ES-I3 (cell line): ENCODE data around the gene HNRNPL.
"Not testable (repeated sequence)": the region's sequence is repeated elsewhere in the genome, so short reads cannot be mapped to it uniquely, and the experiment has no call there.

Experiments
- H3K36me3 ChIP-seq: 2 replicates; pipeline ENCODE4 v1.6.1; 2013; ENCODE audit warnings: mild to moderate bottlenecking, low read length, control low read depth, moderate library complexity; ENCODE audit not compliant: insufficient read depth
- H3K4me1 ChIP-seq: 2 replicates; pipeline ENCODE4 v1.6.1; 2013; ENCODE audit warnings: mild to moderate bottlenecking, control low read depth, low read length; ENCODE audit not compliant: insufficient read depth
- H3K9ac ChIP-seq: 2 replicates; pipeline ENCODE4 v1.6.1; 2013; ENCODE audit warnings: low read depth, mild to moderate bottlenecking, low read length, moderate library complexity
- H3K9me3 ChIP-seq: 2 replicates; pipeline ENCODE4 v1.6.1; 2013; ENCODE audit warnings: mild to moderate bottlenecking, low read length, moderate library complexity; ENCODE audit not compliant: control insufficient read depth, insufficient read depth

HNRNPL gene

GRCh38 chr19:38796154-38796553 lies 53.6 kb downstream of the HNRNPL start:
- no peak overlapping the region for H3K9ac ChIP-seq
- peaks cover 3% of the 10 kb centered on the region; the same call in 1 of the 2 replicates for H3K4me1 ChIP-seq
- peaks cover 5% of the 10 kb centered on the region for H3K9me3 ChIP-seq
- no peaks in the 10 kb centered on the region for H3K36me3 ChIP-seq

- Histone ChIP-seq H3K9me3 (peaks cover 5% of the 10 kb centered on the region), H3K9ac (no peak overlapping the region), H3K4me1 (peaks cover 3% of the 10 kb centered on the region; the same call in 1 of the 2 replicates), H3K36me3 (no peaks in the 10 kb centered on the region)
Measured at GRCh38 chr19:38795549-38795948, 54.2 kb downstream of the HNRNPL start.

GRCh38 chr19:38793671-38794070 lies 56.1 kb downstream of the HNRNPL start:
- Histone ChIP-seq H3K4me1 (peaks cover 3% of the 10 kb centered on the region; the same call in 1 of the 2 replicates), H3K9me3 (peaks cover under 1% of the 10 kb centered on the region; the same call in 1 of the 2 replicates), H3K36me3 (no peaks in the 10 kb centered on the region), H3K9ac (no peak overlapping the region)

GRCh38 chr19:38793177-38793576 lies 56.6 kb downstream of the HNRNPL start:
- H3K9ac ChIP-seq: no peak overlapping the region
- peaks cover 3% of the 10 kb centered on the region; the same call in 1 of the 2 replicates for H3K4me1 ChIP-seq
- no peaks in the 10 kb centered on the region for H3K9me3 ChIP-seq
- no peaks in the 10 kb centered on the region for H3K36me3 ChIP-seq

GRCh38 chr19:38792250-38793111 lies 57.3 kb downstream of the HNRNPL start:
- peaks cover 3% of the 10 kb centered on the region; the same call in 1 of the 2 replicates for H3K4me1 ChIP-seq
- 0 out of 2 replicates have a peak overlapping the region, but pooled peaks have one; percentile 13 for H3K9ac ChIP-seq
- H3K36me3 ChIP-seq: no peaks in the 10 kb centered on the region
- no peaks in the 10 kb centered on the region for H3K9me3 ChIP-seq

- not testable (repeated sequence) for H3K9ac ChIP-seq, H3K9me3 ChIP-seq, H3K36me3 ChIP-seq, H3K4me1 ChIP-seq
Measured at GRCh38 chr19:38791451-38792064, 58.2 kb downstream of the HNRNPL start.

- not testable (repeated sequence) for H3K9me3 ChIP-seq, H3K4me1 ChIP-seq, H3K9ac ChIP-seq, H3K36me3 ChIP-seq
Measured at GRCh38 chr19:38790507-38791403, 59.0 kb downstream of the HNRNPL start.

- H3K4me1 ChIP-seq: peaks cover 3% of the 10 kb centered on the region; the same call in 1 of the 2 replicates
- H3K36me3 ChIP-seq: no peaks in the 10 kb centered on the region
- no peak within 1 kb of the TSS for H3K9ac ChIP-seq
- H3K9me3 ChIP-seq: no peaks in the 10 kb centered on the region
Measured at GRCh38 chr19:38788478-38789243, 61.1 kb downstream of the HNRNPL start, which contains the start of gene LGALS7B. LGALS7B (plus strand) TSS chr19:38789200; CDS start chr19:38789227, 27 bp downstream.

GRCh38 chr19:38786572-38787265 lies 63.1 kb downstream of the HNRNPL start:
- H3K4me1 ChIP-seq: no peaks in the 10 kb centered on the region
- H3K9me3 ChIP-seq: no peaks in the 10 kb centered on the region
- no peaks in the 10 kb centered on the region for H3K36me3 ChIP-seq
- H3K9ac ChIP-seq: no peak overlapping the region
